ENCODE measurements around the gene OTOS.

Gene OTOS

DNA sequence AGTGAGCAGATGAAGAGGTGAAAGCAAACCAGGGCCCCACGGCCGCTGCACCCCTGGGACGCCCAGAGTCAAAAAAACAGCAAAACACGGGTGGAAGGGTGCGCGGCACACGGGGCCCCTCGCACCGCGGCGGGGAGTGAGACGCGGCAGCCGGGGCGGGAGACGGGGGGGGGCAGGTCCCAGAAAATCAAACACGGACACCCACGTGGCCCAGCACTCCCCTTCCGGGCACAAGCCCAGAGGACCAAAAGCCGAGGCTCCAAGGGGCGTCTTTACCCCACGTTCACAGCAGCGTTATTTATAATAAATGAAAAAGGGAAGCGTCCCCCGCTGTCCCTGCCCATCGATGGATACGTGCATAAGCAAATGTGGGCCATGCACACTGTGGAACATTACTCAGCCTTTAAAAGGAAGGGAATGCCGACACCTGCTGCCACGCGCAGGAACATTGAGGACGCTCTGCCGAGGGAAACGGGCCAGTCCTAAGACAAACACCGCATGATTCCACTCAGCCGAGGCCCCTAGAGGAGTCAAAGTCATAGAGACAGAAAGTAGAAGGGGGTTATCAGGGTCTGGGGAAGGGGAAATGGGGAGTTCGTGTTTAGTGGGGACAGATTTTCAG is 3.7 kb downstream of the OTOS start:
- no peak for DNase-seq (ENCODE audit: low spot score)

DNA sequence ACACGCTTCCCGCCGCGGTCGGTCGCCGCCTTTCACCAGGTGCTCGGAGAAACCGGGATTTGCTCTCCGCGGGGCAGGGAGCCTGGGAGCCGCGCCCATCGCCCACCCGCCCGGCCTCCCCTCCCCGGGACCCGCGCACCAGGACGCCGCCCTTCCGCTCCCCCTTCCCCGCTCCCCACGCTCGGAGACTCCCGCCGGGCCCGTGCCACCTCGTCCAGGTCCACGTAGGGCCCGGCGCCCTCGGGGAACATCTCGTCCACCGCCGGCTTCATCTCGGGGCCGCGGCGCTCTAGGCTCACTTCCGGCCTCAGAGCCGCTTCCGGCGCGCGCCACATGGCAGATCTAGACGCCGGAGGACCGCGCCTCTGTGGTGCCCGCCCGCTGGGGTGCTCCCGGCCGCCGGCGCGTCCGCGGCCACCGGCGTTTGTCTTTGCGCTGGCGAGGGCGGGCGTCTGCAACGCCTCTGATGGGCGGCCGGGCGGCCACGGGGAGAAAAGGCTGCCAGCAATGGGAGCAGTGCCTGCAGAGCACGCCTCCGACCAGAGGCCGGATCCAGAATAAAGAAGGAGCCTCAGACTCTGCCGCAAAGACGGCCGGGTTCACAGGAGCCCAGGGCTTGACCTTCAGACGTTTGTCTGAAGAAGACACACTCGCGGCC is 4.3 kb downstream of the OTOS start, which contains the start of gene COPS9:
Gene COPS9 (minus strand): TSS at position 293 of the 658 bp plus-strand sequence. CDS start 21 bp downstream, at position 272.
- DNase-seq (ENCODE audit: low spot score), result peak; percentile 68

DNA sequence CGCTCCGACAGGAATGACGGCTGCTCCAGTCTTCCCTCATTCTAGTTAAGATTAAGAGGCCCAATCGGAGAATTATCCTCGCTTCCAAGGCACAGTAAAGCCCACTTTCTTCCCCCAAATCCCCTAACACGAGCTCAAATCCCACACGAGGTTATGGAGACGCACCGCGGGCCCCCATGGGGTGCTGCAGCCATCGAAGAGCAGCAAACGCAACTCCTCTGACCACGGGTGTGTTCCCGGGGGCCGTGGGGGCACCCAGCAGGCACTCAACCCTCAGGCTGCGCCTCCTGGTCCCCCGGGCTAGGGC is 4.8 kb downstream of the OTOS start:
- DNase-seq (ENCODE audit: low spot score), result no peak

DNA sequence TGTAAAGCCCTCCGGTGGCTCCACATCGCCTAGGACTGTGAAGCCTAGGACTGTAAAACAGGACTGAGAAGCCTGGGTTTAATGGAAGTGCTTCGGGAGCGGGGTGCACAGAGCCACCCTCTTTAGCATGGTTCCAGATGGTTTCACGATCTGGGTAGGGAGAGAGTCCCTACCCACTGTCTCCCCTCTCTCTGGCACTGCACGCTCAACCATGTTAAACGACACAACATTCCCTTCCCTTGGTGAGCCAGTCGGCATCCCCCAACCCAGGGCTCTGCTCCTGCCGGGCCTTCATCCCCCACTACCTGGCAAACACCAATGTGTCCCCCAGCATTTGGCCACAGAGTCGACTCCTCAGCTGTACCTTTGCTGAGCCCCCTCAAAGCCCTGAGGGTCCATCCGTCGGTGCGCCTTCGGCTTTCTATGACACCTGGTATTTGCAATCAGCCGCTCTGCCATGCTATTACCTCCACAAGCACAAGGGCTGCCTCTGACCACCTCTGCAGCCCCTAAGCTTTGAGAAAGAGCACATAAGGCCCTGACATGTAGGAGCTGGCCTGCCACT is 5.4 kb downstream of the OTOS start:
- DNase-seq (ENCODE audit: low spot score), result no peak

DNA sequence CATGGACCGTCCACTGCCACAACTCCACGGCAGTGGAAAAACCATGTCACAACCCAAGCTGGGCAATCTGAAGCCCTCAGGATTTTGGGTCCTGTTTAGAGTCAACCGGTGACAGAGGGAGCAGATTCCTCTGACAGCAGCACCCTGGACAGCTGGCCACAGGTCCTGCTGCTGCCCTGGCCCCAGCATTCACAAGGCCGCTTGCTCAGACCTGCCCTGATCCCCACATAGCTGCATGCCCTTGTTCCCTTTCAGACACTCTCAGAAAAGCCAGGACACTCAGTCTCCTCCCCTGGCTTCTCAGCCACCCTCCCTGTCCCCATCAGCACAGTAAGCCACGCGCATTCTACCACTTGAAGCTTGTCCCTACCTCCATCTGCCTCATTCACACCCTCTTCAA is 6.0 kb downstream of the OTOS start:
- no peak for DNase-seq (ENCODE audit: low spot score)

DNA sequence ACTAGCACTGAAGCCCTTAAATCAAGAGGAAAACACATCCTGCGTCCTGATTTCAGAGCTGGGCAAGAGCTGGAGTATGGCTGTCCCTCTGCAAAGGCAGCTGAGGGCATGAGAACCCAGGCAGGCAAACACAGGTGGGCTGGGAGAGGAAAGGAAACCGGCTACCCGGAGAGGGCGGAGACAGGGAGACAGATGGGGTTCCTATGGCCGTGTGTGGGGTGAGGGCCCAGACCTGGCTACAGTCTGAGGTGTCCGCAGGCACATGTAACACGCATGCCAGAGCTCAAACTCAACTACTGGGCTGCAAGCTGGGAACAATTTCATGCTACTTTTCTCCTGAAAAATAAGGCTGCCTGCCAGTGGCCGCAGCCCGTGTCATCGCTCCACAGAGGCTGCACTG is 7.1 kb downstream of the OTOS start:
- DNase-seq (ENCODE audit: low spot score), result no peak

DNA sequence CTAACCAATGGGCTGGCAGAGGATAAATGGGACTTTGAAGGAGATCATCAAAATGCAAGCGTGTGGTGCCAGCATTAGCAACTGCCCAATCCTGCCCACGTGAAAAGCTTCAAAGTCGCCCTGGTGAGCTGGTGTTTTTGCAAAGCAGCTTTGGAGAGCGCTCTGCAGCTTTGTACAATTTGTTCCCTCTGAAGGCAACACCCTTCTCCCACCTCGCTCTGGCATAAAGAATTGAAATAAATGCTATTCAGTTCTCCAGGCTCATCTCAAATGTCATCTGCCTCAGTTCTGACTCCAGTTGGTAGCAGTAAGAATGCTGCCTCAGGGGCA is 7.8 kb downstream of the OTOS start:
- peak; percentile 86 for DNase-seq (ENCODE audit: low spot score)

DNA sequence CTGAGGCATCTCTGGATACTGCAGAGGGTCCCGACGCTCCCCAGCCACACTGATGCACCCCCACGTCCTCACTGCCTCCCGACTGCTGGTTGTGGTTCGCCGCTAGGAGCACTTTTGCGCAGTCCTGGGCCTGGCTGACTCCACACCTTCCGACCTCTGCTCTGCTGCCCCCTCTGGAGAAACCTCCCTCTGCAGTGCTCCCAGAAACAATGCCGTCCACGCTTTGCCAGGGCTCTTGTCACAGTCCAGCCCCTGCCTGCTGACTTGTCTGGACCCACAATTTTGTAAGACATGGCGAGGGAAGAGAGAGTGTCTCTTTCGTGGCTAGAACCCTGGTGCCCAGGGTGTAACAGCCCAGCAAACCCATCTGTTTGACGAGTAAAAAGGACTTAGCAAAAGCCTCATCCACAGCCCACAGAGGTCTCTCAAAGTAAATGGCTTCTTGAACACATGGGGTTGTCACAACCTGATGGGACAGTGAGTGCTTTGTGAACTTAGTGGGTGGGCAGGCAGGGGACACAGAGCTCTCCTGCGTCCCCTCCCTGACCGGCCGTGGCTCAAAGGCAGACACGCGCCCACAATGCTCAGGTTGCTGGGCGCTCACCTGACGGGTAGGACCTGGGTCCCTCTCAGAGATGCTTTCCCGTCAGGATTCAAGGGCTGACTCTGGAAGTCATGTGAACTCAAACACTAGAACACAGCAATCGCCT is 8.4 kb downstream of the OTOS start:
- no peak for DNase-seq (ENCODE audit: low spot score)

DNA sequence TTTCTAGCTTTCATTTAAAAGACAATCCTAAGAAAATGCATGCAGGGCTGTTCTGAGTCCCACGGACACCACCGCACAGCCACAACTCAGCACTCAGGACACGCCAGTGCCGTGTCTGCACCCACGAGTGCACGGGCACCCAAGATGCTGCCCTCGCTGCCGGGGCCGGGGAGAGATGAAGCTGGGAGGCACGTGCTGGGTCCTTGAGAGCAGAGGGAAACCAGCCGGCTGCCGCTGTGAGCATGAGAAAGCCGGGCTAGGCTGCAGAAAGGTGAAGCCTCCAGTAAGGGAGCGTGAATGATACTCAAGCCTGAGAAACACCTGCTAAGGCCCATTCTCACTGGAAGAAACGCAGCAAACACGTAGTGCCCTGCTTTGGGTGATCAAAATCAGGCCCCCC is 9.2 kb downstream of the OTOS start:
- no peak for DNase-seq (ENCODE audit: low spot score)

DNA sequence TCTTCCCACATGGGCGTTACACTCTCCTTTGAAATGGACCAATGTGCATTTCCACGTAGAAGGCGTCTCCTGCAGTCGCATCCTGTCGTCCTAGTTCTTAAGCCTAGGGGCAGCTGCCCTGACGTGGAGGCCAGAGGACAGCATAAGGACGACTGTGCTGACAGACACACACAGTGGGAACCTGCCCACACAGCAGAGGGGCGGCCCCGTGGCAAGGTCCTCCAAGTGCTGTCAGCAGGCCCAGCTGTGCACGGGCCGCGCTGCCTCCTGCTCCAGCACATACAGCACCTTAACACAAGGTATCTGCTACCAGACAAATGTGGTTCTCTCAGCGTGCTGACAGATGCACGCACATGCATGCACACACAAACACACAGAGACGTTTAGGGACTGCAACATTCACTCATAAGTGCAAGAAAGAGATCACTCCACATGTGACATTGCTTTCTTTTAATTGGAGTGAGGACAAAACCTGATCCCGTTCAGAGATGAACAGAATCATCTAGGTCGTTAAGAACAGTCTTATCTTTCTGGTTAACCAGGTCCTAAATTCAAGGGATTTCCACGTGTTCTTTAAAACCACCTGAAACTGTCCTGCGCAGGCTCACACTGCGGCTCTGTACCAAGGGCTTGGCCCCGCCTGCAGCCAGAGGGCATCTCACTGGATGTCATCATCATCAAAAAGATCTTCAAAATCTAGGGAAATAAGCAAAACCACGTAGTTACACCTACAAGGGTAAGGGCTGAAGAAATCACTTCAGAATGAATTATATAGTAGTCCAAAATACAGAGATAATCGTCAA is 9.9 kb downstream of the OTOS start:
- DNase-seq (ENCODE audit: low spot score), result no peak

DNA sequence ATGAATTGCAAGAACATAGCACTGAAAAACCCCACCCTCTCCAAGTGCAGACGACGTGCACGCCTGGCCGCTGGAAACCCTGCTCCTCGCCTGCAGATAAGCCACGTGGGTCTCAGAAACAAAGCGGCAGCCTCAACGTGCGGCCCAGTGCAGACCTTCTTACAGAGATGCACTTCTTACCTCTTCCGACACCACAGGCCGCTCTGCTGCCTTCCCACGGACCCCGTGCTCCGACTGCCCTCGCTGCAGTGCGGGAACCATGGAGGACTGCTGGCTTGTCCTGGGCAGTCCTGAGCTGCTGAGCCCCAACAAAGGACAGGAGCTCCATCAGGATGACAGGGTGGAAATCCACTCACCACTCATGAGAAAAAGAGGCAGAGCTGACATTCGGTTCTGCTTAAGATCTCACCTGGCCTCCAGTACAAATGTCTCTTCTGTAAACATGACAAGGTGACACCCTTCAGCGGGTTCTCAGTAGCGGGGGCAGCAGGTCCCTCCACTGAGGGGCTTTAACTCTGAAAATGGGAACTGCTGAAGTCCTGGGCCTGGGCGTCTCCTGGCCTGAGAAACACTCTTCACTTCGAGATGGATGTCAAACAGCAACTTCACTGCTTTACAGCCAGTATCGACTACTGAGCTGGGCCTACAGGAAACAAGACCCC is 10.6 kb downstream of the OTOS start:
- DNase-seq (ENCODE audit: low spot score), result no peak

DNA sequence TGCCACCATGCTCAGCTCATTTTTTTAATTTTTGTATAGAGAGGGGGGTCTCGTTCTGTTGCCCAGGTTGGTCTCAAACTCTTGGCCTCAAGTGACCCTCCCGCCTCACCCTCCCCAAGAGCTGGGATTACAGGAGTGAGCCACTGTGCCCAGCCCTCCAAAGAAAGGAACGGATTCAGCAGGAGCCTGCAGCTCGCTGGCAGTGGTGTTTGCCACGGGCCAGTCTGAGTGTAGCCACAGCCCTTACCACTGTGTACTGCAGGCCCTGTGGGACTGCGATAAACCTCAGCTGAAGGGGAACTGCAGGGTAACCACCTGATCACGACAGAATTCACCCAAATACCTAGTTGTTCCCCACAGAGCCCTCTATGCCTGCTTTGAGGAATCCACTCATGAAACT is 11.1 kb downstream of the OTOS start:
- no peak for DNase-seq (ENCODE audit: low spot score)

DNA sequence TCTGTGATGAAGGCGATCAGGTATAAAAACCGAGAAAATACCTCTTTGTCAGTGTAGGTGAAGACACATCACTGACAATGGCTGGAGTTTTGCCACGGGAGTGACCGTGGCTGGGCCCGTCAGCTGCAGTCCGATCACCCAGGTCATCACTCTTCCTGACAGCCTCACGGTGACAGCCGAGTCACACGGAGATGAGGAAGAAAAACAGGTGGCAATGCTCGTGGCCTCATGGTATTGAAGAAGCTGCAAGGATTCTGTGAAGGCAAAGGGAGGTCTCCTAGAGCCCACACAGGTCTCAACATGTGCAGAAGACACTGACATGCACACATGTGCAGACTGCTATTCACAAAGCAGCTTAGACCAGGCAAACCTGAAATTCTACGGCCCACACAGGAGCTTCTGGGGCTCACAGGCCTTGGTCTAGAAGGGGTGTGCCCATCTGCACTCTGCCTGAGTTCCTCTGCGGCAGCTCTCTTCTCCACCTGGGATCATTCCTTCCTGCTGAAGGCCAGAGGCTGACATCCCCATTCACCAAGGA is 11.8 kb downstream of the OTOS start:
- DNase-seq (ENCODE audit: low spot score), result no peak

DNA sequence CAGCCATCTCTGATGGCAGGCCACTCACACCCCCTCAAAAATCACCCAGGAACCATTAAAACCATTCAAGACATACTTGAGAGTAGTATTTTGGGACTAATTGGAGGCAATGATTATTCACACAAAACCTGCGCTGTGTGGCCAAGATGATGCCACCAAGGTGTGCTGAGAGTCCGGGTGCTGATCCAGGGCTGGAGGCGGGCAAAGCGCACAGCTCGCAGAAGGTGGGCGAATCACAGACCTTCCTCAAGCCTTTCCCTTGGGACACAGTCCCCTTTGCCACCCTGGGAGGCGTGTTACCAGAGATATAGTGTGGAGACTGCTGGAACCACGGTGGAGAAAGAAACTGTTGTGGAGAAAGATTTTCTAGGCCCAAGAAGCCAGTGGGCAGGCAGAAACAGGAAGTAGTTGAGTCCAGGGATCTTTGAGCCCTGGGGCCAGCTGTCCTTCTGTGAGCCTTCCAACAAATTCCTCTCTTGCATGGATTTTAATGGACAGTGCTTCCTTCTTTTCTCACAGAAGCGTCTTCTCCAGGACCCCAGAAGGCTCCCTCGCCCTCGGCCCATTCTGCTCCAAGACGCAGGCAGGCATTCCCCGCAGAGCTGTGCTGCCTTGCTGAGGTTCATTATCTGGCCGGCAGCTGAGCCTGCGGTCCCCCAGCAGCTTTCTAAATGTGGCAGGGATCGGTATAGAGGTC is 12.4 kb downstream of the OTOS start:
- no peak for DNase-seq (ENCODE audit: low spot score)

DNA sequence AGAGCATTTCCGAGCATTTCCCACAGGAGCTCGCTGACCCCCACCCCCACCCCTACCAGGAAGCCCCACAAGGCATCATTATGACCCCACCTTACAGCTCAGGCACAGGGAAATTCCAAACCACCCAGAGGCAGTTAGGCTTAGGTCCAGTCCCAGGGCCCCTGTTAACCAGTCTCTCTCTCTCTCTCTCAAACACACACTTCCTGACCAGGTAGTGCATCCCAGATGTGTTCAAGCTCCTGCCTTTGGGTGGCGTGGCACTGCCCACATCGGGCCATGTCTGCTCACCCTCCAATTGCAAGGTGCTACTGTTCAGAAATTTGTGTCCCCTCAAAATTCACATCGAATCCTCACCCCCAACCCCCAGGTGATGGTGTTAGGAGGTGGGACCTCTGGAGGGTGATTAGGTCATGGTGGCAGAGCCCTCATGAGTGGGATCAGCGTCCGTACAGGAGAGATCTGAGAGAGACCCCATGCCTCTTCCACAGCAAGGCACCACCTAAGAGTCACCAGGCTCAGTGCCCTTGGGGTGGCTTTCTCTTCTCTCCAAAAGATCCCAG is 13.2 kb downstream of the OTOS start:
- DNase-seq (ENCODE audit: low spot score), result no peak

DNA sequence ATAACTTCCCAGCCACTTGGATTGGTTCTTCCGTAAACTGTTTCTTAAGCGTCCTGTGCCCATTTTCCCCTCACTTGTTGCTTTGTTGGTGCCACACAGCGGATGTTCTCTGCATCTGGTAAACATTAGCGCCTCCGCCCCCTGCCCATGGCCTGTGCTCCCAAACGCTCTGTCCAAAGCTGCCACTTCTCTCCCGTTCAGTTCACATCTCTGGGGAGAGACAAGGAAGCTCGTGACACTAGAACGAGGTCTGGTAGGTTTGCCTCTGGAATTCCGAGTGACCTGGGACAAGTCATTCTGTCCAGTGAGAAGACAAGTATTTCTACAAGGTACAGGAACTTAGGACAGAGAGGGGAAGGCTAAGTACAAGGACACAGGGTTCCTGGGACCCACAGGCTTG is 13.7 kb downstream of the OTOS start:
- DNase-seq (ENCODE audit: low spot score), result no peak

DNA sequence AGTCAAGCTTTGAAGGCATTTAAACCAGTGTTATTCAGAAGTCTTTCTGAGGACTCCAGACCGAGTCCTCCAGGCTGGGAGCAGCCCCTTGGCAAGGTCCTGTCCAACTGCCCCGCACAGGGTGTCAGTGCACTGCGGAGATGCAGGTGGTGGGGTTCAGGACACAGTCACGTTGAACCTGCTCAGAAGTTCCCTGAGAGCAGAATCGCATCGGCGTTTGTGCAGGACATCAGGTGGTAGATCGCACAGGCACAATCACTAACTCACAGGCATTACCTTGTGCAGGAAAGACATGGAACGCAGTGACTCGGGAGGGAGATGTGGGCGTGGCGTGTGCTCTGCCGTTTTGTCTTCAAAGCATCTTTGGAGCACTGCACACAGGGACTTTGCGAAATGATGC is 14.7 kb downstream of the OTOS start:
- no peak for DNase-seq (ENCODE audit: low spot score)

DNA sequence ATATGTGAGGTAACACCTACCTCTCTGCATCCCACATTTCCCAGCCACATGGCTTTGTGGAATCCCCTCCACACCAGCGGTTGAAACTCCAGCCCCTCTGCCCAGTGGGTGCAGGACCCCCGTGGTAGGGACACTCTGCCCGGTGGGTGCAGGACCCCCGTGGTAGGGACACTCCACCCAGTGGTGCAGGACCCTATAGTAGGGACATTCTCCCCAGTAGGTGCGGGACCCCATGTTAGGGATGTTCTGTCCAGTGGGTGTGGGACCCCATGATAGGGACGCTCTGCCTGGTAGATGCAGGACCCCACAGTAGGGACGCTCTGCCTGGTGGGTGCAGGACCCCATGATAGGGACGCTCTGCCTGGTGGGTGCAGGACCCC is 15.8 kb downstream of the OTOS start:
- DNase-seq (ENCODE audit: low spot score), result no peak

DNA sequence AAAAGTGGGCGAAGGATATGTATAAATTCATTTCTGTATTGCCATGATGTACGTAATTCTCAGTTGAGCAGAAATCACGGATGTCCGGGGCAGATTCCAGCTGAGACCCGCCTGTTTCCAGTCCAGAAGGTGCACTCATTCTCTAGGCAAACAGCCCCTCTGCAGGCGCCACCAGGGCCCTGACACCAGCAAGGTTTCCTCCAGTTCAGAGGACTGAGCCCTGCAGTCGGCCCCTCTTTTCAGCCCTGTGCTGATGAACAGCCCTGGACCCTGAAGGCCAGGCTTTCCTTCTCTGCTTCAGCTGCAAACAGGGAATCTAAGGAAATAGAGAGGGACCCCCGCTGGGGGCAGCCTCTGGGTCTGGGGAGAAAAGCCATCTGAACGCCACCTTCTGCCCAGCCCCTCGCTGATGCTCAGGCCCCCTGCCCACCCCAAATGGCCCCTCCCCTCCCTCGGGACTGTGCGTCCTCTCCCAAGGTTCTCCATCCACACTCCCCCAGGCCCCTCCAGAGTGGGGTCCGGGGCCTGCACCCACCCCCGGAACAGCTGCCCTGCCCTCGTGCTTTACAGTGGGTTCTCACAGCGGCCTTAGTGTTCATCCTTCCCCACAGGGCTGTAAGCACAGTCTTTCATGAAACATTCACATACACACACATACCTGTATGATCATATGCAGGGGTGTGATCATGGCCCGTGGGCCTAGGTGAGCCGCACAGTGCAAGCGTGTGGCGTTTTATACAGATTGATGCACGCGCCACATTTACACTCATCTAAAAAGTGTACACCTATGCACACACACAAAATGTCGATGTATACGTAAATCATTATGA is 16.4 kb downstream of the OTOS start:
- no peak for DNase-seq (ENCODE audit: low spot score)

DNA sequence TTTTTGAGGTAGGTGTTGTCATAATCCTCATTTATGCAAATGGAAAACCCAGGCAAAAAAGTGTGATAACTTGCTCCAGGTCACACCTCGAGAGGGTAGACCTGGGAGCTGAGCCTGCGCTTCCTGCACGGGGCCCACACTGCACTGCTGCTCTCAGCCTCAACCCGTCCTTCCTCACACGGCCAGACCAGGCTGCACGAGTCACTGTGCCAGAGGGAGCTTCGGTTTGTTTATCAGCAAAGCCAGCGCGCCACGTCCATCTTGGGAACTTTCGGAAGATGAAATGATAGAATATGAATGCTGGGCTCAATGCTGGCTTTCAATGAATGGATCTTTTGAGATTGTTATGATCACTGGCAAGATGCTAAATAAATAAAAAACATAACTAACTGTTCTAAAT is 18.8 kb downstream of the OTOS start:
- DNase-seq (ENCODE audit: low spot score), result no peak
